ENCODE results near the gene TBC1D30. TPM values are rescaled to one million over a fixed set of nuclear protein-coding genes. Genes with fewer than 3 reads are reported as not detected.

The TBC1D30 gene
- total RNA-seq, 1 experiment from 2014 or later: 10.8 TPM

- H3K27me3 Mint-ChIP-seq (ENCODE audit: insufficient read depth, unreplicated experiment): no peaks in the 10 kb centered on the region
- peaks cover 18% of the 10 kb centered on the region for H3K4me1 ChIP-seq
- no peaks in the 10 kb centered on the region for H3K9me3 ChIP-seq
- no peak overlapping the region for H3K4me3 Mint-ChIP-seq (ENCODE audit: unreplicated experiment)
- ChIA-PET CTCF (no interaction called here), POLR2A (no interaction called here)
- H3K36me3 ChIP-seq (ENCODE audit: control insufficient read depth, insufficient read depth, low read length): no peaks in the 10 kb centered on the region
- H3K9me3 Mint-ChIP-seq (ENCODE audit: unreplicated experiment): no peaks in the 10 kb centered on the region
- H3K4me3 ChIP-seq (ENCODE audit: low read depth, low read length): no peak overlapping the region
- intact Hi-C loops (cut with micrococcal nuclease; ENCODE audit: unreplicated experiment): loop anchor here (5.0 kb wide), 1 partner anchor 407 kb away; no protein-coding TSS in a partner anchor
- H3K27ac Mint-ChIP-seq (ENCODE audit: unreplicated experiment): no peak overlapping the region
- BruUV-seq (replicated peaks): no TSS peak
- TF ChIP-seq, protein P1, sequence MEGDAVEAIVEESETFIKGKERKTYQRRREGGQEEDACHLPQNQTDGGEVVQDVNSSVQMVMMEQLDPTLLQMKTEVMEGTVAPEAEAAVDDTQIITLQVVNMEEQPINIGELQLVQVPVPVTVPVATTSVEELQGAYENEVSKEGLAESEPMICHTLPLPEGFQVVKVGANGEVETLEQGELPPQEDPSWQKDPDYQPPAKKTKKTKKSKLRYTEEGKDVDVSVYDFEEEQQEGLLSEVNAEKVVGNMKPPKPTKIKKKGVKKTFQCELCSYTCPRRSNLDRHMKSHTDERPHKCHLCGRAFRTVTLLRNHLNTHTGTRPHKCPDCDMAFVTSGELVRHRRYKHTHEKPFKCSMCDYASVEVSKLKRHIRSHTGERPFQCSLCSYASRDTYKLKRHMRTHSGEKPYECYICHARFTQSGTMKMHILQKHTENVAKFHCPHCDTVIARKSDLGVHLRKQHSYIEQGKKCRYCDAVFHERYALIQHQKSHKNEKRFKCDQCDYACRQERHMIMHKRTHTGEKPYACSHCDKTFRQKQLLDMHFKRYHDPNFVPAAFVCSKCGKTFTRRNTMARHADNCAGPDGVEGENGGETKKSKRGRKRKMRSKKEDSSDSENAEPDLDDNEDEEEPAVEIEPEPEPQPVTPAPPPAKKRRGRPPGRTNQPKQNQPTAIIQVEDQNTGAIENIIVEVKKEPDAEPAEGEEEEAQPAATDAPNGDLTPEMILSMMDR (IDR thresholded peaks at IDR 0.05; ENCODE audit: insufficient read depth in 1 of 2, low read depth in 1 of 2, low read length in 1 of 2, severe bottlenecking in 1 of 2, unreplicated experiment in 1 of 2): no peak
- no peak for DNase-seq
- H3K36me3 Mint-ChIP-seq (ENCODE audit: insufficient read depth, unreplicated experiment): peaks cover 4% of the 10 kb centered on the region
- H3K27me3 ChIP-seq (replicated peaks; ENCODE audit: control insufficient read depth, insufficient read depth, low read length): no peaks in the 10 kb centered on the region
- H3K4me1 Mint-ChIP-seq (ENCODE audit: low read depth, unreplicated experiment): peaks cover 14% of the 10 kb centered on the region
These were observed 70.5 kb downstream of the TBC1D30 start for GRCh38 chr12:64894827-64895475.

DNA sequence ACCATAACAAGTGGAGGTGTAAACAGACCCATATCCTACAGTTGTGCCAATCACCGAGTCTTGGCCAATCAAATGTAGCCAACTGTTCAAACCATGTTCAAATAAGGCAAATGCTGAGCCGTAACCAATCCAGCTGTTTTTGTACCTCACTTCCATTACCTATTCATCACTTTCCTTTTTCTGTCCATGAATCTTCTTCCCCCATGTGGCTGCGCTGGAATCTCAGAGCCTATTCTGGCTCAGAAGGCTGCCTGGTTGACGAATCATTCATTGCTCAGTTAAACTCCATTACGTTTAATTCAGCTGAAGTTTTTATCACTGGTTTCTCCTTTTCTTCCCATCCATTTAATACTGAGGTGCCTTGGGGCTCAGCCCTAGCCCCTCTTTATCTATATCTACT, 71.1 kb downstream of the TBC1D30 start:
- no peak for DNase-seq
- Mint-ChIP-seq H3K4me3 (ENCODE audit: unreplicated experiment) (no peak overlapping the region), H3K4me1 (ENCODE audit: low read depth, unreplicated experiment) (peaks cover 9% of the 10 kb centered on the region), H3K27ac (ENCODE audit: unreplicated experiment) (no peak overlapping the region), H3K36me3 (ENCODE audit: insufficient read depth, unreplicated experiment) (peaks cover 4% of the 10 kb centered on the region), H3K27me3 (ENCODE audit: insufficient read depth, unreplicated experiment) (no peaks in the 10 kb centered on the region), H3K9me3 (ENCODE audit: unreplicated experiment) (no peaks in the 10 kb centered on the region)
- peaks cover 13% of the 10 kb centered on the region for H3K4me1 ChIP-seq
- no TSS peak for BruUV-seq (replicated peaks)
- TF ChIP-seq, protein P1 (IDR thresholded peaks at IDR 0.05; ENCODE audit: insufficient read depth in 1 of 2, low read depth in 1 of 2, low read length in 1 of 2, severe bottlenecking in 1 of 2, unreplicated experiment in 1 of 2): no peak
- no peak overlapping the region for H3K4me3 ChIP-seq (ENCODE audit: low read depth, low read length)
- intact Hi-C loops (cut with micrococcal nuclease; ENCODE audit: unreplicated experiment): no loop called here
- H3K9me3 ChIP-seq: no peaks in the 10 kb centered on the region
- CTCF ChIA-PET: no interaction called here
- no peaks in the 10 kb centered on the region for H3K27me3 ChIP-seq (replicated peaks; ENCODE audit: control insufficient read depth, insufficient read depth, low read length)
- POLR2A ChIA-PET: no interaction called here
- no peaks in the 10 kb centered on the region for H3K36me3 ChIP-seq (ENCODE audit: control insufficient read depth, insufficient read depth, low read length)

DNA sequence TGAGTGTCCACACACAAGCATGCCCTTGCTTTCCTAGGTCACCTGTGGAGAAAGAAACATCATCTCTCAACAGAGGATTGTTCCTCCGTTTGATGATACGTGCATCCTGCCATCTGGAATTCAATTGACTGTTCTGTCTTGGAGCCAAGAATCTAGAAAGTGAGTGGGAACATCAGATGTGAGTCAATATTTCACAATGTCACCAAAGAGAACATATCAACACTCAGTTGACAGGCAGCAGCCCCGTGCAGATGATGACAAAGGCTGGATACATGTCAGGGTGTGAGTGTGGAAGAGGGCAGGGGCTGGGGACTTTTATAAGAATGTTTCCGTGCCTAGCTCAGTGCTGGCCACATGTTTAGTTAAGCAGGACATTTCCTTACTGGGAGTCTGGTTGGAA, 76.1 kb downstream of the TBC1D30 start:
- no peaks in the 10 kb centered on the region for H3K27me3 ChIP-seq (replicated peaks; ENCODE audit: control insufficient read depth, insufficient read depth, low read length)
- intact Hi-C loops (cut with micrococcal nuclease; ENCODE audit: unreplicated experiment): no loop called here
- no peaks in the 10 kb centered on the region for H3K4me1 Mint-ChIP-seq (ENCODE audit: low read depth, unreplicated experiment)
- H3K36me3 ChIP-seq (ENCODE audit: control insufficient read depth, insufficient read depth, low read length): no peaks in the 10 kb centered on the region
- no TSS peak for BruUV-seq (replicated peaks)
- TF ChIP-seq, protein P1 (IDR thresholded peaks at IDR 0.05; ENCODE audit: insufficient read depth in 1 of 2, low read depth in 1 of 2, low read length in 1 of 2, severe bottlenecking in 1 of 2, unreplicated experiment in 1 of 2): no peak
- no peaks in the 10 kb centered on the region for H3K27me3 Mint-ChIP-seq (ENCODE audit: insufficient read depth, unreplicated experiment)
- POLR2A ChIA-PET: no interaction called here
- H3K27ac Mint-ChIP-seq (ENCODE audit: unreplicated experiment): no peak overlapping the region
- no peaks in the 10 kb centered on the region for H3K36me3 Mint-ChIP-seq (ENCODE audit: insufficient read depth, unreplicated experiment)
- no peak for DNase-seq
- peaks cover 3% of the 10 kb centered on the region; the same call in 1 of the 2 replicates for H3K4me1 ChIP-seq
- H3K9me3 ChIP-seq: no peaks in the 10 kb centered on the region
- H3K4me3 Mint-ChIP-seq (ENCODE audit: unreplicated experiment): no peak overlapping the region
- CTCF ChIA-PET: no interaction called here
- no peaks in the 10 kb centered on the region for H3K9me3 Mint-ChIP-seq (ENCODE audit: unreplicated experiment)
- no peak overlapping the region for H3K4me3 ChIP-seq (ENCODE audit: low read depth, low read length)

All from Caco-2 (cell line).